ENCODE measurements around the gene ZNF134.

DNA sequence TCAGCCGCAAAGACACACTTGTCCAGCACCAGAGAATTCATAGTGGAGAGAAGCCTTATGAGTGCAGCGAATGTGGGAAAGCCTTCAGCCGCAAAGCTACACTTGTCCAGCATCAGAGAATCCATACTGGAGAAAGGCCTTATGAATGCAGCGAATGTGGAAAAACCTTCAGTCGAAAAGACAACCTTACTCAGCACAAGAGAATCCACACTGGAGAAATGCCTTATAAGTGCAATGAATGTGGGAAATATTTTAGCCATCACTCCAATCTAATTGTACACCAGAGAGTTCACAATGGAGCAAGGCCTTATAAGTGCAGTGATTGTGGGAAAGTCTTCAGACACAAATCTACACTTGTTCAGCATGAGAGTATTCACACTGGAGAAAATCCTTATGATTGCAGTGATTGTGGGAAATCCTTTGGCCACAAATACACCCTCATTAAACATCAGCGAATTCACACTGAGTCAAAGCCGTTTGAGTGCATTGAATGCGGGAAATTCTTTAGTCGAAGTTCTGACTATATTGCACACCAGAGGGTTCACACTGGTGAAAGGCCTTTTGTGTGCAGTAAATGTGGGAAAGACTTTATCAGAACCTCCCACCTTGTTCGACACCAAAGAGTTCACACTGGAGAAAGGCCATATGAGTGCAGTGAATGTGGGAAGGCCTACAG lies 6.8 kb downstream of the ZNF134 start:
- no peak for TF ChIP-seq EZH2 (IDR thresholded peaks at IDR 0.05; ENCODE audit: borderline replicate concordance, low read length)
- TF ChIP-seq, protein P1, sequence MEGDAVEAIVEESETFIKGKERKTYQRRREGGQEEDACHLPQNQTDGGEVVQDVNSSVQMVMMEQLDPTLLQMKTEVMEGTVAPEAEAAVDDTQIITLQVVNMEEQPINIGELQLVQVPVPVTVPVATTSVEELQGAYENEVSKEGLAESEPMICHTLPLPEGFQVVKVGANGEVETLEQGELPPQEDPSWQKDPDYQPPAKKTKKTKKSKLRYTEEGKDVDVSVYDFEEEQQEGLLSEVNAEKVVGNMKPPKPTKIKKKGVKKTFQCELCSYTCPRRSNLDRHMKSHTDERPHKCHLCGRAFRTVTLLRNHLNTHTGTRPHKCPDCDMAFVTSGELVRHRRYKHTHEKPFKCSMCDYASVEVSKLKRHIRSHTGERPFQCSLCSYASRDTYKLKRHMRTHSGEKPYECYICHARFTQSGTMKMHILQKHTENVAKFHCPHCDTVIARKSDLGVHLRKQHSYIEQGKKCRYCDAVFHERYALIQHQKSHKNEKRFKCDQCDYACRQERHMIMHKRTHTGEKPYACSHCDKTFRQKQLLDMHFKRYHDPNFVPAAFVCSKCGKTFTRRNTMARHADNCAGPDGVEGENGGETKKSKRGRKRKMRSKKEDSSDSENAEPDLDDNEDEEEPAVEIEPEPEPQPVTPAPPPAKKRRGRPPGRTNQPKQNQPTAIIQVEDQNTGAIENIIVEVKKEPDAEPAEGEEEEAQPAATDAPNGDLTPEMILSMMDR (conservative IDR thresholded peaks at IDR 0.05 in 1 of 2, IDR thresholded peaks at IDR 0.05 in 1 of 2; ENCODE audit: extremely low read depth in 1 of 2, insufficient read depth in 1 of 2, low read depth in 1 of 2, low read length in 2 of 2) = no peak
